GM12878 (cell line): ENCODE data around the gene NCOA6. TPM values are rescaled to one million over a fixed set of nuclear protein-coding genes. Genes with fewer than 3 reads are reported as not detected.

Source experiments
- BCLAF1 ChIP-seq: fragments of 450-650 bp; IDR thresholded peaks from 2 replicates; pipeline ENCODE4 v1.6.1; 2017; ENCODE audit warnings: antibody characterized with exemption, mild to moderate bottlenecking, moderate library complexity
- BHLHE40 ChIP-seq, 2 experiments: fragments of 450-650 bp in 1 of 2; IDR thresholded peaks; 2 replicates each; pipeline ENCODE4 v1.6.1; 2011 to 2017; ENCODE audit warnings: low read depth in 2 of 2, borderline replicate concordance in 1 of 2, improper control_type of control experiment in 1 of 2, low read length in 1 of 2, mild to moderate bottlenecking in 1 of 2
- HDAC2 ChIP-seq: fragments of 200-600 bp; sonication (generic); IDR thresholded peaks from 2 replicates; pipeline ENCODE4 v1.6.1; 2017
- HSF1 ChIP-seq: fragments of 150-350 bp; IDR thresholded peaks from 2 replicates; pipeline ENCODE4 v1.6.1; 2014; ENCODE audit warnings: mild to moderate bottlenecking, low read depth, low read length
- JUNB ChIP-seq: IDR thresholded peaks from 2 replicates; pipeline ENCODE4 v1.6.1; 2016; ENCODE audit warnings: antibody characterized with exemption, mild to moderate bottlenecking
- MTA2 ChIP-seq: fragments of 450-650 bp; IDR thresholded peaks from 2 replicates; pipeline ENCODE4 v1.6.1; 2016; ENCODE audit warnings: low read depth, mild to moderate bottlenecking, moderate library complexity
- PML ChIP-seq: IDR thresholded peaks from 2 replicates; pipeline ENCODE4 v1.6.1; 2012; ENCODE audit warnings: low read length, inconsistent platforms
- RCOR1 ChIP-seq: conservative IDR thresholded peaks from 2 replicates; pipeline ENCODE4 v1.6.1; 2012; ENCODE audit warnings: low read depth, low read length, improper control_type of control experiment
- RELB ChIP-seq: fragments of 450-650 bp; IDR thresholded peaks from 2 replicates; pipeline ENCODE4 v1.6.1; 2017; ENCODE audit warnings: low read depth, mild to moderate bottlenecking, moderate library complexity
- SKIL ChIP-seq: fragments of 450-650 bp; IDR thresholded peaks from 2 replicates; pipeline ENCODE4 v1.6.1; 2017; ENCODE audit warnings: mild to moderate bottlenecking, low read depth, inconsistent platforms; ENCODE audit not compliant: poor library complexity, severe bottlenecking
- polyA plus RNA-seq, 11 experiments: library from polyadenylated mRNA; depleted of rRNA in 4 of 11; unstranded in 6 of 11; stranded (reverse) in 5 of 11; fragments of >200 nt; fragmentation: Nextera tagmentation in 4 of 11; fragmentation: Illumina TruSeq in 1 of 11; extraction: Ambion mirVana in 4 of 11; extraction: Trizol in 1 of 11; gene quantifications; 1 replicate in 1 of 11; 2 replicates in 10 of 11; pipeline versions ENCODE4 v1.2.1 to v1.2.3, GENCODE V29; 2011 to 2016; ENCODE audit warnings: inconsistent platforms in 2 of 11, missing spikeins in 2 of 11, low read depth in 1 of 11
- total RNA-seq, 4 experiments: library from RNA; depleted of rRNA in 3 of 4; stranded (reverse); fragments of >200 nt in 3 of 4; fragmentation: Illumina TruSeq in 1 of 4; extraction: Trizol in 1 of 4; gene quantifications; 2 replicates each; pipeline versions ENCODE4 v1.2.1 to v1.2.3, GENCODE V29; 2013 to 2021

Gene NCOA6
- total and polyA plus RNA-seq, 10 of the 15 experiments (the other 5 are each of a cell fraction or from before 2014, with no cell fraction given) = 6.1 to 20.6 (median 12.6) TPM

GRCh38 chr20:34747479-34747878, 78.0 kb downstream of the NCOA6 start (continued):
- no peak for TF ChIP-seq BCLAF1
- peak; percentile 59 for TF ChIP-seq JUNB
- TF ChIP-seq RCOR1 = no peak
- TF ChIP-seq SKIL = no peak
- TF ChIP-seq HDAC2 = no peak
- TF ChIP-seq BHLHE40 (IDR thresholded peaks at IDR 0.05; ENCODE audit: borderline replicate concordance in 1 of 2, low read depth in 2 of 2, low read length in 1 of 2) = peak; percentile 29 to 44; a peak in 1 of 4 replicates
- TF ChIP-seq RELB = 0 out of 2 replicates have a peak, but pooled peaks have one; percentile 24
- no peak for TF ChIP-seq PML
- TF ChIP-seq HSF1 = no peak
- TF ChIP-seq MTA2 = peak; percentile 29; the same call in 1 of the 2 replicates
